Esophagus muscularis mucosa (tissue), 4 donors: ENCODE data around the gene UMPS.

Experiments used
- CTCF ChIP-seq, 3 experiments: fragments of 200-600 bp in 2 of 3; fragments of 450-650 bp in 1 of 3; sonication (generic) in 2 of 3; IDR thresholded peaks; one replicate each; pipeline ENCODE4 v1.5.1; 2017 to 2019; ENCODE audit warnings: antibody characterized with exemption in 3 of 3, mild to moderate bottlenecking in 2 of 3, moderate library complexity in 1 of 3
- EP300 ChIP-seq: sonication (generic); formaldehyde crosslinking; IDR thresholded peaks from one replicate; pipeline ENCODE4 v1.6.1; 2017; ENCODE audit warnings: antibody characterized with exemption
- POLR2A ChIP-seq: fragments of 450-650 bp; IDR thresholded peaks from one replicate; pipeline ENCODE4 v1.6.1; 2017; ENCODE audit warnings: antibody characterized with exemption, moderate library complexity, mild to moderate bottlenecking, low read depth
- POLR2AphosphoS5 ChIP-seq, 2 donors: sonication (generic); formaldehyde crosslinking; IDR thresholded peaks; one replicate each; pipeline ENCODE4 v1.6.1; 2017; ENCODE audit warnings: antibody characterized with exemption in 2 of 2

GRCh38 chr3:124701687-124702086 is 28.6 kb upstream of the UMPS start:
- TF ChIP-seq CTCF (IDR thresholded peaks at IDR 0.05) (no peak), POLR2A (no peak), POLR2AphosphoS5 (IDR thresholded peaks at IDR 0.05) (no peak), EP300 (no peak)
